ENCODE data around the gene PDIA6. TPM values are rescaled to one million over a fixed set of nuclear protein-coding genes. Genes with fewer than 3 reads are reported as not detected.

PDIA6 gene
- total RNA-seq, 2 donors from 2014 or later, result 109 to 213 TPM

GRCh38 chr2:10831400-10831985, 18.9 kb upstream of the PDIA6 start:
- H3K4me3 ChIP-seq, result no peak overlapping the region
- peaks cover 5% of the 10 kb centered on the region for H3K27me3 ChIP-seq (replicated peaks; ENCODE audit: insufficient read depth)
- no peaks in the 10 kb centered on the region for H3K4me1 ChIP-seq (replicated peaks)
- no peak for TF ChIP-seq POLR2AphosphoS5 (IDR thresholded peaks at IDR 0.05)
- no peak for TF ChIP-seq POLR2A (IDR thresholded peaks at IDR 0.05)
- TF ChIP-seq CTCF (IDR thresholded peaks at IDR 0.05), result no peak
- H3K9me3 ChIP-seq, result no peaks in the 10 kb centered on the region
- intact Hi-C loops (cut with DNase I), result loop anchor here (10.0 kb wide), 1 partner anchor 613 kb away; no protein-coding TSS in a partner anchor
- WGBS, result 71% methylated on average over 16 of the region's 16 CpGs
- no peak for DNase-seq (ENCODE audit: low spot score)
- no peaks in the 10 kb centered on the region for H3K36me3 ChIP-seq
- H3K27ac ChIP-seq, result no peak overlapping the region

DNA sequence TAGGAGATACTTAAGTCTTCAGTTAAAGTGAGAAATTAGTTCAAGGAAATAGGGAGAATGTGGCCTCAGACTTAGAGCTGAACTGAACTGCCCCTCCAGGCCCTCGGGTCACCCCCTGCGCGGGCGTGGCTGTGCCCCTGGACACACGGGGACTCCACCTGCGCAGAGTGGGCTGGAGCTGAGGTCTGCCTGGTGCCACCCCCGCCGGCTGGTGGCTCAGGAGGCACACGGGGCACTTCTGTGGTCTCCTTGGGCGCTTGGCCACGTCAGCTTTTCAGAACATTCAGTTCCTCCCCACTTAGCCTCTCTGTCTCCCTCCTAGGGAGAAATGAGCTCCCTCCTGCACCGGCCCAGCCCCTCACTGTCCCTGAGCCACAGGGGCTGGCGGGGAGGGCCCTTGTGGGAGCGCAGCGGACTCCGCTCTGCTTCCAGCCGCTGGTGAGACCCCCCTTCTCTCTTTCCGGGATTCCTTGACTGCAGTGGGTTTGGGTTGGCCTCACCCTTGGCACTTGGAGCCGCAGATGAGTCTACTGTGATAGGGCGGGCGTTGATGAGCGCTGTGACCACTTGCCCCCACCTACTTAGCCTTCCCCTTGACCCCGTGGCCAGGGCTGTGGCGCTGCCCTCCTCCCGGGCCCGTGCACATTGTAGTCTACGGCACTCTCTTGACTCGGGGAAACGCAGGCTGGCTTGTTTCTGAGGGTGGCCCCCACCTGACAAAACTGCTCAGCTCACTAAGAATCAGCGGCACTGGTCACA, 18.2 kb upstream of the PDIA6 start:
- no peaks in the 10 kb centered on the region for H3K9me3 ChIP-seq
- H3K4me1 ChIP-seq (replicated peaks), result no peaks in the 10 kb centered on the region

GRCh38 chr2:10830203-10830602, 17.6 kb upstream of the PDIA6 start:
- H3K36me3 ChIP-seq, result no peaks in the 10 kb centered on the region
- intact Hi-C loops (cut with DNase I), result loop anchor here (10.0 kb wide), 1 partner anchor 615 kb away; no protein-coding TSS in a partner anchor
- no peak for DNase-seq (ENCODE audit: low spot score)
- H3K4me1 ChIP-seq (replicated peaks), result no peaks in the 10 kb centered on the region
- TF ChIP-seq POLR2AphosphoS5 (IDR thresholded peaks at IDR 0.05) (no peak), POLR2A (IDR thresholded peaks at IDR 0.05) (no peak), CTCF (IDR thresholded peaks at IDR 0.05) (no peak)
- peaks cover 5% of the 10 kb centered on the region for H3K27me3 ChIP-seq (replicated peaks; ENCODE audit: insufficient read depth)
- WGBS, result 85% methylated on average over 8 of the region's 8 CpGs
- H3K27ac ChIP-seq, result no peak overlapping the region
- H3K4me3 ChIP-seq, result no peak overlapping the region
- no peaks in the 10 kb centered on the region for H3K9me3 ChIP-seq

More for the DNA sequence above, 18.2 kb upstream of the PDIA6 start:
- 76% methylated on average over 30 of the region's 30 CpGs for WGBS
- intact Hi-C loops (cut with DNase I), result loop anchor here (10.0 kb wide), 1 partner anchor 614 kb away; no protein-coding TSS in a partner anchor
- peaks cover 5% of the 10 kb centered on the region for H3K27me3 ChIP-seq (replicated peaks; ENCODE audit: insufficient read depth)
- H3K36me3 ChIP-seq, result no peaks in the 10 kb centered on the region
- TF ChIP-seq CTCF (IDR thresholded peaks at IDR 0.05), result no peak
- no peak for TF ChIP-seq POLR2AphosphoS5 (IDR thresholded peaks at IDR 0.05)
- no peak for TF ChIP-seq POLR2A (IDR thresholded peaks at IDR 0.05)
- H3K27ac ChIP-seq, result no peak overlapping the region
- DNase-seq (ENCODE audit: low spot score), result no peak
- no peak overlapping the region for H3K4me3 ChIP-seq

- H3K27ac ChIP-seq, result no peak overlapping the region
- H3K9me3 ChIP-seq, result no peaks in the 10 kb centered on the region
- peaks cover 5% of the 10 kb centered on the region for H3K27me3 ChIP-seq (replicated peaks; ENCODE audit: insufficient read depth)
- DNase-seq (ENCODE audit: low spot score), result no peak
- intact Hi-C loops (cut with DNase I), result no loop called here
- no peaks in the 10 kb centered on the region for H3K36me3 ChIP-seq
- H3K4me1 ChIP-seq (replicated peaks), result no peaks in the 10 kb centered on the region
- no peak overlapping the region for H3K4me3 ChIP-seq
- 67% methylated on average over 3 of the region's 3 CpGs for WGBS
- TF ChIP-seq POLR2A (IDR thresholded peaks at IDR 0.05), result no peak
- TF ChIP-seq CTCF (IDR thresholded peaks at IDR 0.05), result no peak
- TF ChIP-seq POLR2AphosphoS5 (IDR thresholded peaks at IDR 0.05), result no peak
Observed at GRCh38 chr2:10829299-10829698, 16.7 kb upstream of the PDIA6 start.
